GM18511 (cell line): ENCODE data around the gene PAEP.

ENCODE experiments used
- ATAC-seq: cut with Tn5 transposase; IDR thresholded peaks from one replicate; pipeline ENCODE4 v1.9.1; 2021; ENCODE audit warnings: mild to moderate bottlenecking, moderate library complexity; ENCODE audit not compliant: unreplicated experiment

PAEP gene

DNA sequence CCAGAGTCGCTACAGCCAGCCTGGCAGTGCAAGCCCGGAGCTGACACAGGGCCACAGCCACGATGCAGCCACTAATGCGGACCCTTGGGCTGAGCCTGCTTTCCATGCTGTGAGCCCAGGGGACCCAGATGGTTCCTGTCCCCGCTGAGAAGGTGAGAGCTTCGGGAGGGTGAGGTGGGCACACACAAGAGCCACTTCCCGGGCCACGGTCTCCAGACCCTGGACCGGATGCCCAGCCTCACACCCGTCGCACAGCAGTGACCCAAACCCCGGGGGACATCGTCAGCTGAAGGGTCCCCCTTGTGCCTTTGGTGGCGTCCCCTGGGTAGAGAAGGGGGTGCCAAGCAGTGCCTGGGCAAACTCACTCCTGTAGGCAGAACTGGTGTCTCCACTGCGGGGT lies 13.4 kb downstream of the PAEP start:
- no peak for ATAC-seq

DNA sequence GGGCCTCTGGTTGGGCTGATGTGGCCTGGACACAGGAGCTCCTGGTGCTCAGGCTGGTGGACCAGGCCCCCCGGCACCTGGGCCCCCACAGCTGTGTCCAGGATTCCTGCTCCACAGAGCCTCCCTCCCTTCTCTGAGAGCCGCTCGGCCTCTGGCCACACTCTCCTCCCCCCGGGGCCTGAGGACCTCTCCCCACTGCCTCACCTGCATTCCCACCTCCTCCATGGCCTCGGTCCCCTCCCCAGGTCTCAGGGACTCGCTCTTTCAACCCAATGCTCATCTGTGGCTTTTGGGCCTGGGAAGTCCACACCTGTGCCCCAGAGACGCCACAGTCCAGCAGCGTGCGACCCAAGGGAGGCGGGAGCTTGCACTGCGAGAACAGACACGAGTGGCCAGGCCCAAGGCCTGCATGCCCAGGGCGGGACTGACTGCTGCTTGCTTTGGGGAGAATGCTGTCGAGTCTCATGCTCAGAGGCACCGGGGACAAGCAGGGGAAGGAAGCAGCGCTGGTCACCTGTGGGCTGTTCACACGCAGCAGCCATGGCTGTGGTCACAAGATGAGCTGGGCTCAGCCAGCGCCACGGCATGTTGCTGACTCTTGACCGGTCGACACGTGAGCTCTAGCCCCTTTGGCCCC lies 14.6 kb downstream of the PAEP start:
- no peak for ATAC-seq

DNA sequence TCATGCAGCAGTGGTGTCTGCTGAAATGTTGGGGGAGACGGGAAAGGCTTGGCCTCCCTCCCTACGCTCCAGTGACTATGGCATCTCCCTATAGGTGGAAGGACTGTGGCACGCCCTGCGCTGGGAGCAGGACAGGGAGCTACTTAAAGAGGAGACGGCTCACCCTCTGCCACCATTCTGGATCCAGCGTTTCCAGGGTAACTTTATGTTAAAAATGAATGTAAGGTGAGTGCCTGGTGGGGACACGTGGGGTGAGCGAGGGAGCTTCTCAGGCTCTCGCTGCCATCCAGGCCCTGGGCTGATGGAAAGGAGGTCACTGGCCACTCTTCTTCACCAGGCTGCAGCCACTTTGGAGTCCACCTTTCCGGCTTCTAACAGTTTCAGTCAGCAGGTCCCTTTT lies 15.7 kb downstream of the PAEP start:
- no peak for ATAC-seq

DNA sequence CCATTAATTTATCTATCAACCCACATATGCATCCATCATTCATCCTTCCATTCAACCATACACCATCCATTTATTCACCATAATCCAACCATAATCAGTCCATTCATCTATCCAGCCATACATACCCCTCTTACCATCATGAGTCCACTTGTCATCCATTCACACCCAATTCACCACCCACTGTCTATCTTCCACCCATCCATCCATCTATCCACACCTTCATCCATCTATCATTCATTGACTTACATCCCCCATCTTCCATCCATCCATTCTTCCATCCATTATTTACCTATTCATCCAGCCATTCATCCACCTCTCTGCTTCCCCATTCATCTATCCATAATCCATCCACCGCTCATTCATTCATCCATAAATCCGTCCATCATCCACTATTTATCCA lies 17.8 kb downstream of the PAEP start:
- ATAC-seq, result no peak

DNA sequence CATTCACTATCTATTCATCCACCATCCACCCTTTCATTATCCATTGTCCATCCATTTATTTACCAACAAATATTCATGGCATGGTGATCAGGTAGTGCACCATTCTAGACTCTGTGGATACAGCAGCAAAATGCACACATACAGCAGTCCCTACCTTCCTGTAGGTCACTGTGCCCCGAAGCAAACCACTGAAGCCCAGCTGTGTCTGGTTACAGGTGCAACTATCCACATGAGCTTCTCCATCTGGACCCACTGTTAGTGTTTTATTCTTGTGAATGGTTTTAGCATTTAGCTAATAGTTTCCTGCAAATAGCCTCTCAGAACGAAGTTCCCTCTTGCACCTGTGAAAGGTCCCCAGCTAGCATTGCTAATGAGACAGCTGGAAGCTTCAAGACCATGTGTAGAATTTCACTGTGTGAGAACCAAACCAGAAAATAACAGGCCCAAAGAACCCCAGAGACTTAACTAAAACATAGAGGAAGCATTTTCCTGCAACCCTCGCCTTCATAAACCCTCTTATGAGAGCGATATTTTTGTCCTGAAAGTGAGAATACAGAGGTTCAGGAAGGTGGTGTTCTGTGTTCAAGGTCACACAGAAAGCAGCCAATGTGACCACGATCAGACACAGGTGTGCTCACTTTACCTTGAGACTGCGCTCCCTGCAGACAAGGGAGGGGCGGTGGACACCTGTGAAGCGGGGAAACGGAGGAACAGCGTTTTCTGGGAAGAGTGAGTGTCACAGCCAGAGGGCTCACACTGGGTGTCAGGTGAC lies 18.5 kb downstream of the PAEP start:
- ATAC-seq, result no peak

DNA sequence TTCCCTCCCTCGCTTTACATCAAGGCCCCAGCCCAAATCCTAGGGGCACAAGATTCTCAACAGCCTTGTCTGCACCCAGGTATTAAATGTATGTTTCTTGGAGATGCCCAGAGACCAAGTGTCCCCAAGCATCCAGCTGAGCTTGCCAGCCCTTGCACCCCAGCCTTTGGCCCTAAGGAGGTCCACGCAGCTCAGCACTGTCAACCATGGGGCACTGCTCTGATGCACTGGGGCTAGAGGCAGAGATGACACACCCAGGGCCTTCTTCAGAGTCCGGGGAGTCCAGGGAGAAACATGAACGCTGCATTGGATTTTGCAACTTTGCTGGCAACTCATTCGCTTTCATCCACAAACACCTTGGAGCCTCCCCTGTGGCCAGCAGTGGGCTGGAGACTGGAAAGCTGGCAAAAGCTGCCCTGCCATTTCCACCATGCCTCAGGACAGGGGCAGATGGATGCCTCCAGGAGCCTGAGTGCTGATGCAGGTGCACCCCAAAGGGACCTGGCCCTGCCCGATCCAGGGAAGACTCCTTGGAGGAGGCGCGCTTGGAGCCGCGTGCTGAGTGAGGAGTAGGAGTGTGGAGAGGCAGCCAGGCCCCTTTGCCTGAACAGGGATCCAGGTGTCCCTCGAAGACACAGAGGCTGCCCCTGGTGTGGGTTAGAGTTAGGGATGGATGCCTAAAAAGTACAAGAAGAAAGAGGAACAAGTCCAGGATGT lies 19.3 kb downstream of the PAEP start:
- ATAC-seq, result no peak

DNA sequence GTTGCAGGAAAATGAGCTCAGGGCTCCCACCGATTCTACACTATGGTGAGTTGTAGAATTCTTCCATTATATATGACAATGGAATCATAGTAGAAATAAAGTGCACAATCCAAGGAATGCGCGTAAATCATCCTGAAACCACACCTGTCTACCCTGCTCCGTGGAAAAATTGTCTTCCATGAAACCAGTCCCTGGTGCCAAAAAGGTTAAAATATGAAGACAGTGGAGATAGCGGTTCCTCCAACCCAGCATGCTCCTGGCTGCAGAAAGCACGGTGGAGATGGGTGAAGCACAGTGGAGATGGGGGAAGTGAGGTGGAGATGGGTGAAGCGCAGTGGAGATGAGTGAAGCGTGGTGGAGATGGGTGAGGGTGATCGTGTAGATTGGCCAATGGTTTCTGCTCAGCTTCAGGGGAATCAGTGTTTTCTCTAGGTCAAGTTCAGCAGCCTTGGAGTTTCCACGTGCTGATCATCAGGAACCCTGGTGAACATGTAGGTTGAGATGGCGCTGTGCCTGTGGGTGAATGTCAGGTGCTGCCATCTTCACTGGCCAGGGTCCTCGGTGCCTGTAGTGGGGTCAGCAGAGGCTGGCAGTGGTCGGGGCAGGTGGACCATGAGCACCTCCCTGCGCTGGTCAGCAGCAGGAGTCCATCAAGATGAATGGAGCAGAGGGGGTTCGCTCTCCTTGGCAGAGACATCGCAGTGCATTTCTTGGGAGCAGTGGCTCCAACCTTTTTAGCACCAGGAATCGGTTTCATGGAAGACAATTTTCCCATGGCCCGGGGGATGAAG lies 20.3 kb downstream of the PAEP start:
- no peak for ATAC-seq

DNA sequence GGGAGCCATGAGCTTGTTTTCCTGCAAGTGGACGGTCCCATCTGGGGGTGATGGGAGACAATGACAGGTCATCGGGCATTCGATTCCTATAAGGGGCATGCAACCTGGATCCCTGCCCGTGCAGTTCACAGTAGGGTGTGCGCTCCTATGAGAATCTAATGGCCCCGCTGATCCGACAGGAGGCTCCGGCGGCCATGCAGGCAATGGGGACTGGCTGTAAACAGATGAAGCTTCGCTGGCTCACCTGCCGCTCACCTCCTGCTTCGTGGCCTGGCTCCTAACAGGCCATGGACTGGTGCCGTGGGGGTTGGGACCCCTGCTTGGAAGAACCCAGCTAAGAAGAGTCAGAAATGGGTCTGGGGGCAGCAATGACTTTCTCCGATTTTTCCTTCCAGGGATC lies 21.0 kb downstream of the PAEP start:
- no peak for ATAC-seq

DNA sequence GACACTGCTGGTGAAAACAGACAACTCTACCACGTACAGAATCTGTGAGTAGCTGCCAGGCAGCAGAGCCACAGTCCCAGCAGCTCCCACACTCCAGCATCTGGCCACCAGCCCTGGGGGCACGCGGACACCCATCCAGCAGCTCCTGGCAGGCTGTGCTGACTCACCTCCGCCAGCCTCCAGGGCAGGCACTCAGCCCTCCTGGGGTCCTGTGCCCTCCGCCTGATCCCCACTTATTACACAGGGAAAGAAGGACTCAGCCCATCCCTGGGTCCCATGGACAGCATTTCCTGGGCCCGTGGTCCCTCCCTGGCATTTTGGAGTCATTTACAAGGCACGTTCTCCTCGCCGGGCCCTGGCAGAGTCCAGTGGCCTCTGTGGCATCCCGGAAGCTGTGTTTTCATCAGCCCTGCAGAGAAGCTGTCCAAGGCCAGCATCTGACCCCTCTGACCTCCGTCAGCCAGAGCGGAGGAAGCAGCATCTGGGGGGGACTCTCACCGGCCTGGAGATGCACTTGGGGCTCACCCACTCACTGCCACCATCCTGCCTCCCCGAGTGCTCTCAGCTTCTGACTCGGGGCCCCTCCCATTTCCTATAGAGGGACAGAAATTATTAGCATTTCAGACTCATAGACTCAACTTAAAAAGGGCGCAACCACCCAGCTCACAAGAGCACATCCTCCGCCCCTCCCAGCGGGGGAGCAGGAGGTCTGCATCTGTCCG lies 21.6 kb downstream of the PAEP start:
- ATAC-seq, result no peak

DNA sequence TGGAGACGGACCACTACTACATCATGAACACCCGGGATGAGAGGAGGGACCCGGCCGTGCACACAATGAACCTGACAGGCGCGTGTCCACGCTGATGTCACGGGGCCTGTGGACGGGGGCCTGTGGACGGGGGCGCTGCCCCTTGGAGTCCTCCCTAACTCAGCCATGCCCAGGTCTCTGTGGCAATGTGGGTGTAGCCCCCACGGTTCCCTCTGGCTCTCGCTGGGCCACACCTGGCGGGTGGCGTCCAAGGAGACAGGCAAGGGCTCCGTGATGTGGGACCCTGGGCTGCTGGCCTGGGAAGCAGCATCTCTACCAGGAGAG lies 22.1 kb downstream of the PAEP start:
- no peak for ATAC-seq

DNA sequence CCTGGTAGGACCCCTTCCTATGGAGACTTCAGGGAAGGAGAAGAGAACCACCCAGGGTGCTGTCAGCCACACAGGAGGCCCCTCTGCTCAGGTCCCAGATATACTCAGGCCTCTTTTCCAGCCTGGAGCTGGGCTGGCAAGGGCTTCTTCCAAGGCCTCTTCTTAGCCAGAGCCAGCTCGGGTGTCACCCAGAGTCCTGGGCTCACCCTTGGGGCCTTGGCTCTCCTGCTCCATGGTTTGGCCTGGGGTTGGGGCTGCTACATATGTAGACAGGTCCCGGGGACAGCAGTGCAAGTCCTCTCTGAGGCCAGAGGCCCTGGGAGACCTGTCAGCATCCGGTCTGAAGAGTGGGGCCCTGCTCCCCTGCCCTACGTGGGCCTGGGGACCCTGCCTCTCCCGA lies 22.8 kb downstream of the PAEP start:
- no peak for ATAC-seq

DNA sequence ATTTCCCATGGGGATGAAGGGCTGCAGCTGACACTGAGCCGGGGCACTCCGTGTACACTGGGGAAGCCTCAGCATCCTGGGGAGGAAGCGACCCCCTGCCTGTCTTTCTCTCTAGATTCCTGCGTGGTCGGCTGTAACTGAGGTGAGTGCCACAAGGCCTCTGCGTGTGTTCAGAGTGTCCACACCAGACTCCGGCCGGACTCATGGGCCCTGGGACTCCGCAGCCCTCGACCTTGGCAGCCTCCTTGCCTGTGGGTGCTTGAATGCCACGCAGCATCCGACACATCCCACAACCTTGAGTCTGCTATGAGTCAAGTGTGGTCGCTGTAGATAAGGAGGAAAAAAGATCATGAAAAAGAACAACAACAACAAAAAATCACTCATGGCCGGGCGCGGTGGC lies 23.4 kb downstream of the PAEP start:
- no peak for ATAC-seq

DNA sequence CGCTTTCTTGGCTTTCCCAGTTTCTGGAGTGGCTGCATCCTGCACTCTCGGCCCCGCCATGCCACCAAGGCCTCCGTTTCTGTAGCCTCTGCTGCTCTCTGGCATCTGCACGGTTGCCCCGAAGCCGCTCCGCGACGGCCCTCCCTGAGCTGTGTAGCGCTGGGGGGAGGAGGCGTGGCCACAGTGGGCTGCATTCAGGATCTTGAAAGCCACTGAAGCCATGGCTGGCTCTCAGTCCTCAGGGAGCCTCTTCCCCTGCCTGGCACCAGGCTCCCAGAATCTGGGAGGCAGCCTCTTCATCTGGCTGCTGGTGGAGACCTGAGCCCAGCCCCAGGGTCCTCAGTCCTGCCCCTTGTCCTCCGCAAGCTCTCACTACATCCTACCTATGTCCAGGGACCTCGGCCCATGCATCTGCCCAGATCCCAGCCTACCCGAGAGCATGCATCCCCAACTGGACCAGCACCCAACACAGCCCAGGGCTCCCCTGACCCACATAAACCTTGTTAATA lies 25.1 kb downstream of the PAEP start:
- no peak for ATAC-seq

DNA sequence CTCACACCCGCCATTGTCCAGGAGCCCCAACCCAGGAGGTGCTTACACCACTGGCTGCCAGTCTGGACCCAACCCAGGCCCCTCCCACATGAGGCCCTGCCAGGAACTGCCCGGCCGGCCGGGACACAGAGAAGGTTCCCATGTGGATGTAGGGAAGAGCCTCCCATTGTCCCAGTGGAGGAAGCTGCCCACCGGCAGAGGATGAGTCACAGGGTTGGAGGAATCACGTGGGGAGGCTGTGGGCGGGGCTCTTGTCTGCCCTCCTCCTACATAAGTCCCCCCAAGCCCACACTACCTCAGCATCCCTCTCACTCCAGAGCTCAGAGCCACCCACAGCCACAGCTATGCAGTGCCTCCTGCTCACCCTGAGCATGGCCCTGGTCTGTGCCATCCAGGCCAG lies 26.1 kb downstream of the PAEP start:
- ATAC-seq, result no peak

DNA sequence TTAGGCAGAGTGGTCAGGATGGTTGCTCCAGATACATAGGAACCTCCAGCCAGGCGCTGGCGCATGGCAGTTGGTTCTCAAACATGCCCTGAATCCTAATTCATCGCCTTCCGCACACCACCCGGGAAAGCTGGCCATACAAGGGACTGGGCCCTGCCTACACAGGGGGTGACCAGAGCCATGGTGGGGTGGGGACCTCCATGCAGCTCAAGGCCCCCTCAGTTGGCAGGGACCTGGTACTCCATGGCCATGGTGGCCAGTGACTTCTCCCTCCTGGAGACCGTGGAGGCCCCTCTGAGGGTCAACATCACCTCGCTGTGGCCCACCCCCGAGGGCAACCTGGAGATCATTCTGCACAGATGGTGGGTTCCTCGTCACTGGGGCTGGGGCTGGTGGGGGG lies 26.8 kb downstream of the PAEP start:
- no peak for ATAC-seq

DNA sequence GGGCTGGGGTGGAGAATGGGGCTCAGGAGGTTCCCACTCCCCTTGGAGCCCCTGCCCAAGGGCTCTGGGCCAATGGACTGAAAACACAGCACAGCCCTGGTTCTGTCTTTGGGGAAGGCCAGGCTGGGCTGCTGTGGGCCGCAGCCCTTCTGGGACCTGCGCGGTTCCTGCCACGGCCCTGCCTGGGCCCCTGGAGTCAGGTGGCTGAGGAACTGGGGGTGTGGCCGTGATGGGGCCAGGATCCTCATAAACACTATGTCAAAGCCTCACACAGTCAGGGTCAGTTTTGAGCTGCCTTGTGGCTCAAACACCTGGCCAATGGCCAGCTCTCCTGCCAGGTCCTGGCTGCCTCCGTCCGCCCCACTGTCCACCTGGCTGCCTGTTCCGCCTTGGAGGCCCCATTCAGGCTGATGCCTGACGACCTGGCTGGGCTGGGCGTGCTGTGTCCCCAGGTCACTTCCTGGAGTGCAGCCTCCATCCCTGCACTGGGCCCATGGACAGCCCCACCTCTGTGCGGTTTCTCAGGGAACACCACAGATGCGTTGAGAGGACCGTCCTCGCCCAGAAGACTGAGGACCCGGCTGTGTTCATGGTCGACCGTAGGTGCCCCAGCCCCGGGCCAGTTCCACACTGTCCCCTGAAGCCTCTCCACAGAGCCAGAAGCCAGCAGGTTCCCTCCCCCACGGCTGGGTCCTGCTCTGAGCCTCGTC lies 27.5 kb downstream of the PAEP start:
- ATAC-seq, result no peak

DNA sequence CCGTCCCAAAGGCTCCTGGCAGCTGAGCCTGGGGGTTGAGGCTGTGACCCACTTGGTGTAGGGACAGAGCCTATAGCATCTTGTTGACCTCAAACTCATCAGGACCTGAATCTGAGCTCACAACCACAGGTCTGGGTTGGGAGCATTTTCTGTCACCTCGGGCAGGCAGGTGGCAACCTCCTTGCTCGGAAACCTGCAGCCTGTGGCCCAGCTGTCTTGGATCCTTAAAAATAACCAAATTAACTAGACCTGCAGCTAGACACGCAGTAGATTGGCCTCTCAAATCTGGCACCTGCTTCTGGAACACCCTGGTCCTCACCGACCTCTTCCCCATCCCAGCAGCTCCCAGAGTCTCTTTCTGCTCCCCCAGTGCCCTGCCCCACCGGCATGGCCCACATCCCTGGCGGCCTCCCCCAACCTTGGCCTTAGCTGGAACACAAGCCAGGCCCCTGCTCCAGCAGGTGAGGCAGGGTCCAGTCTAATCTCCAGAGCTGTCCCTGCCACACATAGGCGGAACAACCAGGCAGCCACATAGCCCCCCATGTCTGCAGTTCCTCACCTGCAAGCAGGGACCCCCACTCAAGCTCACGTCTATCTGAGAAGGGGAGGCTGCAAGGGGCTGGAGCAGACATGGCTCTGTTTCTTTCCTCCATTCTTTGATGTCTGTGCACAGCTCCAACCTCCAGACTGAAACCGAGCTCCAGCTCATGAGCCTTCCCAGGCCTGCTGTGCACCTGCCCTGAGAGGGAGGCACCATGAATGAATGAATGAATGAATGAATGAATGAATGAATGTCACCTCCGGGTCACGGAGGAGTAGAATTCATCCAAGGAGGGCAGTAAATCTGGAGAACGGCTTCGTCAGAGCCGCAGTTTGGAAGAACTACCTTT lies 28.3 kb downstream of the PAEP start:
- ATAC-seq, result no peak

DNA sequence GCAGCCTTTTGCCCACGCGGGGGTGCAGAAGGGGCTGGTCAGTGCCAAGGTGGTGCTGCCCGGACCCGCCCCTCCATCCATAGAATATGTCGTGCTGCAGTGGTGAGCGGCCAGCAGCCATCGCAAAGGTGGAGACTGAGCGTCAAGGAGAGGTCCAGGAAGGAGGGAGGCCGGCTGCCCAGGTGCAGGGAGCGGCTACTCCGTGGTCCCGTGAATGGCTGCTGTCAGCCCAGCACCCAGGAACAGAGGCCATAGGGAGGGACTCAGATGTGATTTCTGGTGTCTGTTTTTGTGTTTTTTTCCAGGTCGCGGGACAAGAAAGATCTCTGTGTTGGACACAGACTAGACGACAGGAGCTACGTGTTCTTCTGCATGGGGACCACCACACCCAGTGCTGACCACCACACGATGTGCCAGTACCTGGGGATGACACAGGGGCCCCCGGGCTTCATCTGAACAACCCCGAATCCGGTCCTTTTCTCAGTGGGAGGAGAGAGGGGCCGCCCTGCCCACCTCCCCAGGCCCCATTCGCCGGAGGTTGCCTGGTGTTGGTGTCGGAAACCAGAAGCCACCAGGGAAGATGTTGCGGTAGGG lies 29.0 kb downstream of the PAEP start:
- ATAC-seq, result no peak
